Activated CD4-positive, CD25-positive, alpha-beta regulatory T cell (primary cell): Measurements from ENCODE around the gene MAGI1.

Experiments used
- DNase-seq, 4 experiments: peaks; one replicate each; lab custom pipeline; 2025; lab: John Stamatoyannopoulos, UW

Gene MAGI1

GRCh38 chr3:65833761-65834505 lies 204.8 kb downstream of the MAGI1 start:
- DNase-seq = no peak

- DNase-seq = no peak
Observed at GRCh38 chr3:65831733-65832425, 206.8 kb downstream of the MAGI1 start.

DNA sequence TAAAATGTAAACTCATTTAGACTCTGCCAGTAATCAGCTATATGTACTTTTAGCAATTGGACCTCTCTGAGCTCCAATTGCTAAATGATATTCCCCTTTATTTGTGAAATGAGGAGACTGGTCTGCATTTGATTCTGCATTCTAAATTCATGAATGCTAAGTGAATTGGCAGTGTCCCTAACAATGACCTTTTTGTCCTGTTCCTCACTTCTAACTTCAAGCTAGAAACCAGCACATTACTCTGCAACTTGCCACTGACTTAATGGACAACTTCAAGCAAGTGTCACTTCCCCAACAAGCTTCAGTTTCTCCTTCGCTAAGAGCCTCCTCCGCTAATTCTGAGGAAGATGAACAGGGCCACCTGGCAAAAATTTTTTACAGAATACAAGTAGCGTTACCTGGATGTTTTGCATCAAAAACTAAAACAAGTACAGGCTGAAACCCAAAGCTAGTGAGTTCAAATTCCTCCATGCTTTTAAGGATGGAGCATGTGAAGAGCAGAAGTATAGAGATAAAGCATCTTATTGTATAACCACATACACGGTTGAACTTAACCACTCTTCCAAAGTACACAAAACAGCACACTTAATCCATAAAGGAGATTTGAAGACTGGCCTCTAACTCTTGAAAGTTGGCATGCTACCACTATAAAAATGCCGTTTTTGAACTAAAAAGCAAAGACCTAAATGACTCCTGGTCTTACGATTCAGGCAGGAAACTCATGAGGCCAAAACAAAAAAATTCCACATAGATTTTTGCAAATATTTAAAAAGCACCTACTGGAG lies 207.6 kb downstream of the MAGI1 start:
- no peak for DNase-seq

GRCh38 chr3:65829228-65829627 lies 209.5 kb downstream of the MAGI1 start:
- no peak for DNase-seq

DNA sequence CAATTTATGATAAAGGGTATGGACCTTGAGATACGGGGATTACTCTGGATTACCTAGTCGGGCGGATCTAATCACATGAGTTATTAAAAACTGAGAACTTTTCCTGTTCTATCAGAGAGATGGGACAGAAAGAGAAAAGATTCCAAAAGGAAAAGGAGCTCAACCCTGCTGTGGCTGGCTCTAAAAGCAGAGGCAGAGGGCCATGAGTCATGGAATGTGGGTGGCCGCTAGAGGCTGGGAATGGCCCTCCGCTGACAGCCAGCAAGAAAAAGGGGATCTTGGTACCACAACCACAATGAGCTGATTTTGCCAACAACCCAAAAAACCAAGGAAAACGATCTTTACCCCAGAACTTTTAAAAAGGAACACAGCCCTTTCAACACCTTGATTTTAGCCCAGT lies 210.0 kb downstream of the MAGI1 start:
- DNase-seq = no peak

GRCh38 chr3:65827076-65827475 lies 211.6 kb downstream of the MAGI1 start:
- DNase-seq = no peak

- no peak for DNase-seq
Observed at GRCh38 chr3:65824166-65824565, 214.6 kb downstream of the MAGI1 start.

- DNase-seq = no peak
Observed at GRCh38 chr3:65820600-65820999, 218.1 kb downstream of the MAGI1 start.

GRCh38 chr3:65819896-65820295 lies 218.8 kb downstream of the MAGI1 start:
- DNase-seq = no peak

DNA sequence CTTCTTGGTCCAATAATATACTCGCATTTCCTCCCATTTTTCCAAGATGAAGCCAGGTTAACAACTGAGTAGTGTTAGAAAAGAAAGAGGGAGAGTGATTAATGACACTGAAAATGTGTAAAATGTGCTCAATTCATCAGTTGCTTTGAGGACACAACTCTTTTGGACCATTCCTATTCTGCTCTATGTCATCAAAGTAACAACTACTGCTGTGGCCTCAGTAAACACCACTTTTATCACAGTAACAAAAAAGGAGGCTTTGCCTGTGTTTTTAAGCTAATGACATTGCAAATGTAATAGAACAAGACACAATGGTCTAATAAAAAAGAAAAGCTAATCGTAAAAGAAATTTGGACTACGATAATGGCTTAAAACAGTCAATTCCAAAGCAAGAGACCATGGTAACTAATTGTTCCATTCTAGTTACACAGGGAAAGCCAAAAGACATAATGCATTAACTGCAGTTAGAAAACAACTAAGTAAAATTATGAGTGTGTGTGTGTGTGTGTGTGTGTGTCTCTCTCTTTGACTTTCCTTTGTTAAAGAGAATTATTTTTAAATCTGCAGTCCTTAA lies 221.1 kb downstream of the MAGI1 start:
- no peak for DNase-seq

DNA sequence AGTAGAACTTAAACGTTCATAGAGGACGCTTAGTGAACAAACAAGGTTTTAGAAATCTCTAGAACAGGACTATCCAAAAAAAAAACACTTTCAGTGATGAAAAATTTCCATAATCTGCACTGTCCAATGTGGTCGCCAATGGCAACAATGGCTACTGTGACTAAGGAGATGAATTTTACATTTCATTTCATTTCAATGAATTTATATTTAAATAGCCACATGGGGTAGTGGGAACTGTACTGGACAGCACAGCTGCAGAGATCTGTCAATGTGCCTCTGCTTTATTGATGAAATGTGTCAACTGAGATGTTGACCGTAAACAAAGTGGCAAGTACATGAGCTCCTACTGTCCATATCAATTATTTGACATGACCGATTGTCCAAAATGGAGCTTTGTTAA lies 222.5 kb downstream of the MAGI1 start:
- DNase-seq = no peak

DNA sequence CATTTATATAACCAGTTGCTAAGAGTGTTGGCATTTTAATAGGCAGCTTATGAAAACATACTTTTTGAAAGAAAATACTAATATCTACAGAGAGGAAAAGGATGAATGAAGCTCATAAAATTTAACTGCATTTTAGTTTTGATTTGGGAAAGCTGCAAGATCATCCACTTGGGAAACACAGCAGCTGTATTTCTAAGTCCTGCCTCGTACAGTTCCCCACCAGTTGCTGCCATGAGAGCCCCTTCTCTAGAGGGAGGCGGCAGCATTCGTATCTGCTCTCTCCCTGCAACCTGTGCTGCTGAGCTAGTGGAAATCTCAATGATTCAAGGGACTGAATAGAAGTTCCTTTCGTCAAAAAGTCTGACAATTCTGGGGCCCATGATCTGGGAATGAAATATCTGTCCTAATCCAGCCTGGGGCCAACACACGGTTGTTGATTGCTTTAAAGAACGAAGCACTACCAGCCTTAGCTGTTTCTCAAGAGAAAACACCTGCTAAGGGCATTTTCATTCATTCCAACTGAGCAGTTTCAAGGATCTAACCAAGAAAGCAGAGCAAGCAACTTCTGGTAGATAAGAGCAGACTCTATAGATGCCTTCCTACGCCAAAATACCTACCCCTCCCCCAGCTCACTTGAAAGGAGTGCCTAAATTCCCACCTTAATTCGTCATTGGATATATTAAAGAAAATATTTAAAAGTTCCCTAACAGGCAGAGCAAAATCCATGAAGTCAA lies 223.7 kb downstream of the MAGI1 start:
- no peak for DNase-seq

- DNase-seq = no peak
Observed at GRCh38 chr3:65811892-65812291, 226.8 kb downstream of the MAGI1 start.

- DNase-seq = no peak
Observed at GRCh38 chr3:65811086-65811761, 227.5 kb downstream of the MAGI1 start.

DNA sequence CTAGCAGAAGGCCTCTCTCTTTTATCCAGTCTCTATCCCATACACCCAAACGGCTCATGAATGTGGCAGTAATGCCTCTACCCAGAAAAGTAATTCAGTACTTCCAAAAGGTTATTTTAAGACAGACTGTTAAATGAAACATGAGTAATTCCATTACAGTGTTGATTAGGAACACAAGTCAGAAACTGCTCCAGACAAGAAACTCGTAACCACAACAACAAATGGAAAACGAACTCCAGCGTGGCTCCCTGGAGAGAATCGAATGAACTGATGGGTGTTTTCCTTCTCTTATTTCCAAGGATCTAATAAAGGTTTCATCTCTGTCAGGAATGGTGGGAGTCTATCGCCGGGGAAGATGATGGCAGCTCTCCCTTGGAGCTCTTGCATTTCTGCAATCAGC lies 228.4 kb downstream of the MAGI1 start:
- no peak for DNase-seq

- DNase-seq = no peak
Observed at GRCh38 chr3:65809641-65810150, 229.0 kb downstream of the MAGI1 start.

DNA sequence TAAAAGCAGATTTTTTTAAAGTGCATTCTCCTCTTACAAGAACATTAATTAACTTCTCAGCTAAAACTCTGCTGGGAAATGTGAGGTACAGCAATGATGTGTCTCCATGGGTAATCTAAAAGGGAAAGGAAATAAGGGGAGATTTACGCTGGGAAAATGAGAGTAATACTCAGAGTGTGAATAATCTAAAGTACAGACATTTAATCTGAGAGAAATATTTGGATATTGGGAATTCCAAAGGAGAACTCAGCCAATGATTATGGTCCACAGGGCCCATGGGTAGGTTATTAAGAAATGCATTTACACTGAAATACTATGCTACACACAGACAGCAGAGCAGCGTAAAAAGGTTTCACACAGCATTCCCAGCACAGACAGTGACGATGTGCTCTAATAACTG lies 229.9 kb downstream of the MAGI1 start:
- DNase-seq = no peak

DNA sequence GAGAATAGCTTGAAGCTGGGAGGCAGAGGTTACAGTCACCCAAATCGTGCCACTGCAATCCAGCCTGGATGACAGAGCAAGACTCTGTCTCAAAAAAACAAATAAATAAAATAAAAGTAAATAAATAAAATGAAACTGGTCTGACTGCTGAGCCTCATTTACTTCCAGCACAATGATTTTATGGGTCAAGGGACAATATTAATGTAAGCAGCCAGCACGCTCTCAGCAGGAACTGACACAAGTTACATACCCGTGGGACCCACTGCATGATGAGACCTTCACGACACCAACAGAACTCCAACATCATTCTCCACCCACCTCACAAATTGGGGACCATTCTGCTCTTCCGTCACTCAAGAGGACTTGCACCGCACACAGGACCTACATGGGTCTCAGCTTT lies 230.3 kb downstream of the MAGI1 start:
- DNase-seq = no peak

DNA sequence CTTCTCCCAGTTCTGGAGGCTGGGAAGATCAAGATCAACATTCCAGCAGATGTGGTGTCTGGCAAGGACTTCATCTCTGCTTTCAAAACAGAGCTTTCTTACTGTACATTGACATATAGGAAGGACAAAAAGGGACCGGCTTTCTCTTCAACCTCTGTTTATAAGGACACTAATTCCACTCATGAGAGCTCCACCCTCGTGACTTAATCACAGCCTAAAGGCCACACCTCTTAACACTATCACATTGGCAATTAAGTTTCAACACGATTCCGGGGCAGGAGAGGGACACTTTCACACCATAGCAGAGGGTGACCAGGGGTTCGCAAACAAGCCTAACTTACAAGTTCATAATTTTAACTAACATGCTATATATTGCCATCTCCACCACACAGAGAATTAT lies 231.5 kb downstream of the MAGI1 start:
- no peak for DNase-seq

GRCh38 chr3:65806600-65806999 lies 232.1 kb downstream of the MAGI1 start:
- DNase-seq = no peak

DNA sequence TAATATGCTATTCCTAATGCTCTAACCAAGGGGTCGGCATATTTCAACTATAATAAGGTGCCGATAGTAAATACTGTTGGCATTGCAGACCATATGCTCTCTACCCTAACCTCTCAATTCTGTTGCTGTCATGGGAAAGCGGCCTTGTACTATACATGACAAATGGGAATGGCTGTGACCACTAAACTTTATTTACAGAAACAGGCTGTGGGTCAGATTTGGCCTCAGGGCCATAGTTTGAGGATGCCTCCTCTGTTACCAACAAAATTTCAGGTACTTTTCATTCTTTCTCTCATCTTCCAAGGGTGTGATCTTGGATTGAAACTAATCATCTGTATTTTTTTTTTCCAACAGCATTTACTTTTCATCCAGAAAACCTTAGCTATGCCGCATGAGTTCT lies 242.0 kb downstream of the MAGI1 start:
- no peak for DNase-seq
